GM18517 (cell line): Measurements from ENCODE around the gene ITPKB.

Source experiments
- ATAC-seq: cut with Tn5 transposase; IDR thresholded peaks from one replicate; pipeline ENCODE4 v1.9.1; 2021; ENCODE audit warnings: mild to moderate bottlenecking, moderate library complexity; ENCODE audit not compliant: unreplicated experiment

ITPKB gene

GRCh38 chr1:226708967-226709396 lies 30.1 kb downstream of the ITPKB start:
- no peak for ATAC-seq

- ATAC-seq, result no peak
Measured at GRCh38 chr1:226708342-226708780, 30.7 kb downstream of the ITPKB start.

- no peak for ATAC-seq
Measured at GRCh38 chr1:226706684-226707083, 32.4 kb downstream of the ITPKB start.

- no peak for ATAC-seq
Measured at GRCh38 chr1:226704169-226704937, 34.7 kb downstream of the ITPKB start.

GRCh38 chr1:226702957-226703831 lies 35.9 kb downstream of the ITPKB start:
- peak; percentile 72 for ATAC-seq

- no peak for ATAC-seq
Measured at GRCh38 chr1:226702318-226702956, 36.6 kb downstream of the ITPKB start.

- no peak for ATAC-seq
Measured at GRCh38 chr1:226700861-226701260, 38.2 kb downstream of the ITPKB start.

DNA sequence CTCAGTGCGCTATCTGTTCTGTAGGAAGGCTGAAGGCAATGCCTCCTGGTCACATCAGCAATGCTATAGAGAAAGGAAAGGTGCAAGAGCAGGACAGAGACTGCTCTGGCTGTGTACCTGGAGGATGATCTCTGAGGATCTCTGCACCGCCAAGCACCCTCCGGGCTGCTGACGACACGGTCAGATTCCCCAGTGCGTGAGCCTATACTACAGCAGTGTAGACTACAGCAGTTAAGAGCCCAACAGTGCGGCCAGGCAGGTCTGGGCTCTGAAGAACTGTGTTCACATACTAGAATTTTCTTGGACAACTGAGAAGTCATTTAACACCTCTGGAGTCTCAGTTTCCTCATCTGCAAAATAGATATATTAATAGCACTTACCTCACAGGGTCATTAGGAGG lies 39.9 kb downstream of the ITPKB start:
- no peak for ATAC-seq

GRCh38 chr1:226698659-226699058 lies 40.4 kb downstream of the ITPKB start:
- no peak for ATAC-seq

DNA sequence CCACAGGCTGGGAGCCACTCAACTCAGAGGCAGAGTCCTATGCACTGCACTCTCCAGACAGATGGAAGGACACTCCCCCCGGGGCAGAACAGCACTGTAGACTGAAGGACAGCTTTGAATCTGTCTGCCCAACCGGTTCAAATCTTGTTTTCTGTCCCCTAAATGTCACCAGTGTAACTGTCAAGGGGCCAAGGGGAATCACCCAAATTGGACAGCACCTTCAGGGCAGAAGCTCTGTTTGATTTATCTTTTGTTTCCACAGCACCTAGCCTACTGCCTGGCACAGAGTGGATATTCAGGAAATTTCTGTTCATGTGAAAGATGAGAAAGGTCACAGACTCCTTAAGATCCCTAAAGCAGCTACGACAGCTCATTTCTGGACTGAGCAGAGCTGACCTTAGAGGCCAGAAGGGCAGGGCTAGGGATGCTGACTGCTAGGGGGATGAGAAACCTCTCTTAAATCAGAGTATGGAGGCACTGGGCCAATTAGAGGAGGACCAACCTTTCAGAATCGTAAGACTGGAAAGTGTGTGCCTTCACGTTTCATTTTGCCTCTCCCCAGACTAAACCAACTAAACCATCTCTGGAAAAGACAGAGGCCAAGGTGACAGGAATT lies 41.0 kb downstream of the ITPKB start:
- ATAC-seq, result no peak

DNA sequence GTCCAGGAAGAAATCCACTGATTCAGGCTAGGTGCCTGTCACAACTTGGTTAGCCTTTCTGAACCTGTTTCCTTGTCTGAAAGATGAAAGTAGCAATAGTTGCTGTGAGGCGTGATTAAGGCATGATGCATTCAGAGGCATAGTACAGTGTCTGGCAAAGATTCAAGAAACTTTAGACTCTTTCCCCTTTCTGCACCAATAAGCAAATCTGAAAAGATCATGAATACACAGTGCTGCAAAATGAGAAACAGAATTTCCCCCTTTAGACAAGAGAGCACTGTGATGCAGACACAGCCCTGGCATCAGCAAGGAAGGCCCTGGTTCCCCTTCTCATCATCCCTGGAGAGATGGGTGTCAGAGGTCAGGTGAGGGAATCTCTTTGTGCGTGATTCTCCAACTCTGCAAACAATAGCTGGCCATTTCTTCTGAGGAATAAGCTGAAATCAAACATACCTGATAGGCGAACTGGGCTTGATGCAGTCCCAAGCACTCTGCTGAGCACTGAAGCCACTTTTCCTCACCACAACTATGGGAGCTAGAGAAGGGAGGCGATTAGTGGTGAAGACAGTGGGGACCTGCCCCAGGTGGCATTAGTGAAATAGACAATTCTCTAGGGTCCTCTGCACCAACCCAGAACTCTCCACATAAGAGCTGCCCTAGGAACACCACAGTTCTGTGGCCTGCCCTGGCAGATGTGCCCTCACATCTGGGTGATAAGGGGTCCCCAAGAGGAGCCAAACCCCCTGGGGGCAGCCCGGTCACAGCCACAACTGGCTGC lies 41.7 kb downstream of the ITPKB start:
- ATAC-seq, result no peak

DNA sequence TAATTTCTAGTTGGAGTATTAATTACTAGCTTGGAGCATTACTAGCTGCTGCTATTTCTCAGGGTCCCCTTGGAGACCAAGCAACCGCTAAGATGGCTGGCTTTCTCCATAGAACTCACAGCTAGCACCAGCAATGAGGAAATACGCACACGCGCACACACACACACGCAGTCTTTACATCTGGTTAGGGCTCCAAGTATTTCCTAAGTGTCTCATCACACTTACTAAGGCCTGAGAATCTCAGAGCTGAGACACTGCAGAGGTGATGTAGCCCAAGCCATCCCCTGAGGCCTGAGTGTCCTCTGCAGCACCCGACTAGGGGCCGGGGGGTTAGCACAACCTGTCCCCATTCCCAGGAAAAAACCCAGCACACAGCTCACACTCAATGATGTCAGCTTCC lies 42.5 kb downstream of the ITPKB start:
- ATAC-seq, result no peak

- ATAC-seq, result no peak
Measured at GRCh38 chr1:226695335-226695900, 43.7 kb downstream of the ITPKB start.

DNA sequence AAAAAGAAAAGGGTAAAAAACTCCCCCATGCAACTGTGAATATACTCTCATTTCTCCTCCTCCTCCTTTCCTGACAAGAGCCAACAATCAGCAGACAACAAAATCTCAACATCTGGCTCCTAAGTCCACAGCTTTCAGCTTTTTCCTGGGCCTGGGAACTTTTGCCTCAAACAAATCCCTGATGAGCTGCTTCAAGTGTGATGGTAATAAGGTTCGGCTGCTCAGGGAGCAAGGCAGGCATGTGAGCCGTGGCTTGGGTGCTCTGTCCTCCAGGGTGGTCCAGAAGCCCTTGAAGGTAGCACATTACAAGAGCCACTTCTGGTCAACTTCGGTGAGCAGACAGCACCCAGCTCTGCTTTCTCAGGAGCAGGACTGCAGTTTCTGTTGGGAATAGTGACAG lies 46.3 kb downstream of the ITPKB start:
- ATAC-seq, result no peak

- ATAC-seq, result no peak
Measured at GRCh38 chr1:226692051-226692792, 46.9 kb downstream of the ITPKB start.

DNA sequence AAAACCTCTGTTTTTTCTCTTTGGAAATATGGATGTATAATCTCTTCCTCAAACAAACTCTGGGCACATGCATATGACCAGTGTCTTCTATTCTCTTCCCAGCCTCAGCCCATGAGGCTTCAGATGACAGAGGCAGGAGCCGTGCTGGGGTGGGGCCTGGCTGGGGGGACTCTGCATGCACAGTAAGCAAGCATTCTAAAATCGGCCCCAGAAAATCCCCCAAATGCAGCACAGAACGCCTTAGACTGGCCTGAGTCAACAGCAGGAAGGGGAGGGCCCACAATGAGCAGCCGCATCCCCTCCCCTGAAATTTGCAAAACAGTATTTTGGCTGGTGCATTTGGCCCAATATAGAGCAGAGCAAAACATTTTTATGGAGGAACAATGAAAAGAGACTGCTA lies 47.8 kb downstream of the ITPKB start:
- ATAC-seq, result no peak

- no peak for ATAC-seq
Measured at GRCh38 chr1:226690460-226690982, 48.6 kb downstream of the ITPKB start.

GRCh38 chr1:226688808-226689207 lies 50.3 kb downstream of the ITPKB start:
- ATAC-seq, result no peak
